ENCODE data around the gene LANCL2. TPM values are rescaled to one million over a fixed set of nuclear protein-coding genes. Genes with fewer than 3 reads are reported as not detected.

The LANCL2 gene
- total RNA-seq, 4 donors from 2014 or later: 6.4 to 12.8 (median 9.7) TPM

GRCh38 chr7:55437375-55437774, 72.2 kb downstream of the LANCL2 start:
- DNase-seq: no peak
- no peaks in the 10 kb centered on the region for H3K9me3 ChIP-seq
- no peak overlapping the region for H3K27ac ChIP-seq
- no peak for TF ChIP-seq CTCF (IDR thresholded peaks at IDR 0.05)
- no peak for TF ChIP-seq POLR2A (IDR thresholded peaks at IDR 0.05)
- intact Hi-C loops (cut with DNase I): loop anchor here (5.0 kb wide), 1 partner anchor 160 kb away; no protein-coding TSS in a partner anchor
- H3K36me3 ChIP-seq: peaks cover 0 to 8% (median 0%) of the 10 kb centered on the region in 3 donors
- 92 to 100% methylated on average over 1 of the region's 1 CpG for WGBS, 2 donors
- H3K27me3 ChIP-seq: no peaks in the 10 kb centered on the region
- H3K4me3 ChIP-seq: no peak overlapping the region
- no peaks in the 10 kb centered on the region for H3K4me1 ChIP-seq

- DNase-seq: no peak
- Histone ChIP-seq H3K27ac (no peak overlapping the region), H3K27me3 (no peaks in the 10 kb centered on the region), H3K4me3 (no peak overlapping the region), H3K9me3 (no peaks in the 10 kb centered on the region), H3K4me1 (no peaks in the 10 kb centered on the region), H3K36me3 (no peaks in the 10 kb centered on the region)
- TF ChIP-seq POLR2A (IDR thresholded peaks at IDR 0.05): no peak
- no peak for TF ChIP-seq CTCF (IDR thresholded peaks at IDR 0.05)
- intact Hi-C loops (cut with DNase I): loop anchor here (5.0 kb wide), 1 partner anchor 159 kb away; no protein-coding TSS in a partner anchor
- WGBS, 2 donors: 83 to 84% methylated on average over 13 of the region's 13 CpGs
Measured at GRCh38 chr7:55438085-55438756, 73.1 kb downstream of the LANCL2 start.

- Histone ChIP-seq H3K36me3 (no peaks in the 10 kb centered on the region), H3K9me3 (no peaks in the 10 kb centered on the region), H3K27me3 (no peaks in the 10 kb centered on the region), H3K4me1 (no peaks in the 10 kb centered on the region), H3K27ac (no peak overlapping the region), H3K4me3 (no peak overlapping the region)
- WGBS, 2 donors: 62 to 76% methylated on average over 18 to 19 of the region's 19 CpGs
- no peak for DNase-seq
- intact Hi-C loops (cut with DNase I): loop anchor here (5.0 kb wide), 1 partner anchor 158 kb away; no protein-coding TSS in a partner anchor
- no peak for TF ChIP-seq POLR2A (IDR thresholded peaks at IDR 0.05)
- TF ChIP-seq CTCF (IDR thresholded peaks at IDR 0.05): no peak
Measured at GRCh38 chr7:55438757-55439525, 73.8 kb downstream of the LANCL2 start.

- H3K36me3 ChIP-seq: no peaks in the 10 kb centered on the region
- H3K27me3 ChIP-seq: no peaks in the 10 kb centered on the region
- DNase-seq: no peak
- no peaks in the 10 kb centered on the region for H3K4me1 ChIP-seq
- intact Hi-C loops (cut with DNase I): loop anchor here (5.0 kb wide), 1 partner anchor 158 kb away; no protein-coding TSS in a partner anchor
- no peak overlapping the region for H3K4me3 ChIP-seq
- TF ChIP-seq POLR2A (IDR thresholded peaks at IDR 0.05) (no peak), CTCF (IDR thresholded peaks at IDR 0.05) (no peak)
- WGBS, 2 donors: 40 to 44% methylated on average over 10 of the region's 10 CpGs
- H3K9me3 ChIP-seq: no peaks in the 10 kb centered on the region
- no peak overlapping the region for H3K27ac ChIP-seq
Measured at GRCh38 chr7:55439627-55440026, 74.5 kb downstream of the LANCL2 start.
